Kidney (tissue), 14 donors: Measurements from ENCODE around the gene CTTNBP2NL. TPM values are rescaled to one million over a fixed set of nuclear protein-coding genes. Genes with fewer than 3 reads are reported as not detected.

Experiments
- DNase-seq, 5 donors: peaks; one replicate each; pipeline ENCODE4 v3.0.0-alpha.2; 2013 to 2020
- FAIRE-seq: peaks from 2 replicates; lab custom pipeline; 2012; peaks lifted over from hg19 to GRCh38; lab: Jason Lieb, UNC
- H3K27ac ChIP-seq, 2 donors: one replicate each; pipeline ENCODE4 v1.7.0; 2013; ENCODE audit warnings: low read depth in 2 of 2, low read length in 2 of 2, inconsistent platforms in 1 of 2
- H3K27me3 ChIP-seq: one replicate; pipeline ENCODE4 v1.7.1; 2013; ENCODE audit warnings: low read length, inconsistent platforms; ENCODE audit not compliant: control insufficient read depth, insufficient read depth
- H3K36me3 ChIP-seq, 3 donors: one replicate each; pipeline versions ENCODE4 v1.7.0 to v1.7.1; 2013; ENCODE audit warnings: low read length in 3 of 3, control low read depth in 1 of 3, inconsistent platforms in 1 of 3; ENCODE audit not compliant: insufficient read depth in 3 of 3, control insufficient read depth in 2 of 3
- H3K4me1 ChIP-seq, 3 donors: one replicate each; pipeline versions ENCODE4 v1.7.0 to v1.7.1; 2013; ENCODE audit warnings: low read length in 3 of 3, inconsistent platforms in 1 of 3, low read depth in 1 of 3; ENCODE audit not compliant: control insufficient read depth in 2 of 3, insufficient read depth in 2 of 3
- H3K4me3 ChIP-seq, 3 donors: one replicate each; pipeline versions ENCODE4 v1.7.0 to v1.8.1; 2013; ENCODE audit warnings: low read length in 3 of 3, control low read depth in 1 of 3, inconsistent platforms in 1 of 3
- H3K9ac ChIP-seq, 3 donors: one replicate each; pipeline versions ENCODE4 v1.7.0 to v1.7.1; 2013; ENCODE audit warnings: low read length in 3 of 3, control low read depth in 1 of 3, inconsistent platforms in 1 of 3
- H3K9me3 ChIP-seq, 3 donors: one replicate each; pipeline versions ENCODE4 v1.7.0 to v1.7.1; 2013; ENCODE audit warnings: low read length in 3 of 3, control low read depth in 1 of 3, inconsistent platforms in 1 of 3; ENCODE audit not compliant: control insufficient read depth in 2 of 3, insufficient read depth in 1 of 3
- intact Hi-C: fragments of 100-400 bp; cut with DNase I; formaldehyde crosslinking; loops from one replicate; pipeline ENCODE4 v1.11.1; 2022
- polyA plus RNA-seq: library from polyadenylated mRNA; stranded (reverse); fragments of 350-450 nt; fragmentation: Illumina TruSeq; extraction: RNeasy Lipid Tissue Mini Kit (QIAGEN cat#74804); gene quantifications from one replicate; pipeline ENCODE4 v1.2.3, GENCODE V29; 2014; ENCODE audit warnings: low read depth, low replicate concordance; ENCODE audit not compliant: insufficient read depth
- total RNA-seq: library from RNA; stranded (reverse); fragmentation: NEBNext Ultra II Directional; extraction: Animal tissue kit (Norgen Biotek cat#: 25700); gene quantifications from one replicate; pipeline ENCODE4 v1.2.1, GENCODE V29; 2021
- TF ChIP-seq, protein P1 (sequence below): IDR thresholded peaks from 3 replicates; pipeline ENCODE4 v1.5.1; 2012; ENCODE audit warnings: mild to moderate bottlenecking, moderate library complexity, borderline replicate concordance; ENCODE audit not compliant: insufficient read depth; ENCODE audit errors: extremely low read depth
- donor health status: control.
- donor health status: control.
- donor health status: control.
- donor health status: control.
- donor health status: control.
- donor health status: DM: yes; HTN: yes; CAD: no.
- donor health status: Normal renal cell carcinoma (clear cell type).

Gene CTTNBP2NL
- total and polyA plus RNA-seq, 2 donors from 2014 or later, result 6.7 to 65.4 TPM

DNA sequence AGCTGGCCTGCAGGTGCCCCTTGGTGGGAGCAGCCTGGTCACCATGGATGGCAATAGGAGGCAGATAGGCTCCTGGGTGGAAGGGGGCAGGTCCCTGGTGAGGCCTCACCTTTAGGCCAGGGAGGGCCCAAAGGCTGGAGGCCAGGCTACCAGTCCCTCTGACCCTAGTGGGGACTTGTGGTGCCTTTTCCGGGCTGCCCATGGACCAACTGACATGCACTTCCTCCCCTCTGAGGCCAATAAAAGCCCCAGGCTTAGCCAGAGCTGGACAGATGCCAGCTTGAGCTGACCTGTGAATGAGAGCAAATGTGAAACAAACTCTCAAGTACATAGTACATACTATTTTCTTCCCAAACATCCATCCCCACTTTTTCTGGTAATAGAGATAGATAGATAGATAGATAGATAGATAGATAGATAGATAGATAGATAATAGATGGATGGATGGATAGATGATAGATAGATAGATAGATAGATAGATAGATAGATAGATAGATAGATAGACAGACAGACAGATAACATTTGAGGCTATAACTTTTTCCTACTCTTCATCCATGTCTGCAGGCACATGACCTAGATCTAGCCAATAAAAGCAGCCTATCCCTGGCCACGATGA, 9.2 kb upstream of the CTTNBP2NL start:
- no peak for FAIRE-seq
- TF ChIP-seq, protein P1, sequence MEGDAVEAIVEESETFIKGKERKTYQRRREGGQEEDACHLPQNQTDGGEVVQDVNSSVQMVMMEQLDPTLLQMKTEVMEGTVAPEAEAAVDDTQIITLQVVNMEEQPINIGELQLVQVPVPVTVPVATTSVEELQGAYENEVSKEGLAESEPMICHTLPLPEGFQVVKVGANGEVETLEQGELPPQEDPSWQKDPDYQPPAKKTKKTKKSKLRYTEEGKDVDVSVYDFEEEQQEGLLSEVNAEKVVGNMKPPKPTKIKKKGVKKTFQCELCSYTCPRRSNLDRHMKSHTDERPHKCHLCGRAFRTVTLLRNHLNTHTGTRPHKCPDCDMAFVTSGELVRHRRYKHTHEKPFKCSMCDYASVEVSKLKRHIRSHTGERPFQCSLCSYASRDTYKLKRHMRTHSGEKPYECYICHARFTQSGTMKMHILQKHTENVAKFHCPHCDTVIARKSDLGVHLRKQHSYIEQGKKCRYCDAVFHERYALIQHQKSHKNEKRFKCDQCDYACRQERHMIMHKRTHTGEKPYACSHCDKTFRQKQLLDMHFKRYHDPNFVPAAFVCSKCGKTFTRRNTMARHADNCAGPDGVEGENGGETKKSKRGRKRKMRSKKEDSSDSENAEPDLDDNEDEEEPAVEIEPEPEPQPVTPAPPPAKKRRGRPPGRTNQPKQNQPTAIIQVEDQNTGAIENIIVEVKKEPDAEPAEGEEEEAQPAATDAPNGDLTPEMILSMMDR, result no peak
- Histone ChIP-seq H3K27me3 (no peaks in the 10 kb centered on the region), H3K9ac (no peak overlapping the region), H3K27ac (no peak overlapping the region), H3K9me3 (no peaks in the 10 kb centered on the region), H3K36me3 (no peaks in the 10 kb centered on the region), H3K4me1 (peaks cover 0 to 5% (median 0%) of the 10 kb centered on the region in 3 donors), H3K4me3 (no peak overlapping the region)
- intact Hi-C loops, result loop anchor here (10.0 kb wide), 1 partner anchor 88 kb away; no protein-coding TSS in a partner anchor
- DNase-seq, result no peak

DNA sequence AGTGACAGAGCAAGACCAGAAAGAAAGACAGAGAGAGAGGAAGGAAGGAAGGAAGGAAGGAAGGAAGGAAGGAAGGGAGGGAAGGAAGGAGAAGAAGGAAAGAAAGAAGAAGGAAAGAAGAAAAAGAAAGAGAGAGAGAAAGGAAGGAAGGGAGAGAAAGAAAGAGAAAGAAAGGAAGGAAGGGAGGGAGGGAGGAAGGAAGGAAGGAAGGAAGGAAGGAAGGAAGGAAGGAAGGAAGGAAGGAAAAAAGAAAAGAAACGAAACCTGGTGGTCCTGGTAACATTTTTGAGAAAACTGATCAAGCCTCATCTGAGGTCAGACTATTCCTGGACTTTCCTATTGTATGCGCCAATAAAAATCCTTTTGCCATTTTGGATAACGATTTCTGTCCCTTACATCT, 8.2 kb upstream of the CTTNBP2NL start:
- intact Hi-C loops, result loop anchor here (10.0 kb wide), 1 partner anchor 87 kb away; no protein-coding TSS in a partner anchor
- H3K36me3 ChIP-seq, result no peaks in the 10 kb centered on the region

GRCh38 chr1:112388436-112388835, 7.6 kb upstream of the CTTNBP2NL start:
- intact Hi-C loops, result loop anchor here (10.0 kb wide), 1 partner anchor 86 kb away; no protein-coding TSS in a partner anchor

More for the DNA sequence above, 8.2 kb upstream of the CTTNBP2NL start:
- TF ChIP-seq, protein P1, result no peak
- Histone ChIP-seq H3K27ac (no peak overlapping the region), H3K9ac (no peak overlapping the region), H3K27me3 (no peaks in the 10 kb centered on the region), H3K9me3 (no peaks in the 10 kb centered on the region), H3K4me1 (peaks cover 0 to 5% (median 0%) of the 10 kb centered on the region in 3 donors), H3K4me3 (no peak overlapping the region)
- DNase-seq (no peak), FAIRE-seq (no peak)

More at GRCh38 chr1:112388436-112388835, 7.6 kb upstream of the CTTNBP2NL start:
- Histone ChIP-seq H3K27ac (no peak overlapping the region), H3K4me1 (peaks cover 0 to 5% (median 0%) of the 10 kb centered on the region in 3 donors), H3K4me3 (no peak overlapping the region), H3K36me3 (no peaks in the 10 kb centered on the region), H3K9ac (no peak overlapping the region), H3K9me3 (no peaks in the 10 kb centered on the region), H3K27me3 (no peaks in the 10 kb centered on the region)
- DNase-seq (peak in 2 of 5 donors; percentile 11 to 34), FAIRE-seq (no peak)
- TF ChIP-seq, protein P1, result no peak
